Measurements from ENCODE around the gene BAG5.

Gene BAG5

DNA sequence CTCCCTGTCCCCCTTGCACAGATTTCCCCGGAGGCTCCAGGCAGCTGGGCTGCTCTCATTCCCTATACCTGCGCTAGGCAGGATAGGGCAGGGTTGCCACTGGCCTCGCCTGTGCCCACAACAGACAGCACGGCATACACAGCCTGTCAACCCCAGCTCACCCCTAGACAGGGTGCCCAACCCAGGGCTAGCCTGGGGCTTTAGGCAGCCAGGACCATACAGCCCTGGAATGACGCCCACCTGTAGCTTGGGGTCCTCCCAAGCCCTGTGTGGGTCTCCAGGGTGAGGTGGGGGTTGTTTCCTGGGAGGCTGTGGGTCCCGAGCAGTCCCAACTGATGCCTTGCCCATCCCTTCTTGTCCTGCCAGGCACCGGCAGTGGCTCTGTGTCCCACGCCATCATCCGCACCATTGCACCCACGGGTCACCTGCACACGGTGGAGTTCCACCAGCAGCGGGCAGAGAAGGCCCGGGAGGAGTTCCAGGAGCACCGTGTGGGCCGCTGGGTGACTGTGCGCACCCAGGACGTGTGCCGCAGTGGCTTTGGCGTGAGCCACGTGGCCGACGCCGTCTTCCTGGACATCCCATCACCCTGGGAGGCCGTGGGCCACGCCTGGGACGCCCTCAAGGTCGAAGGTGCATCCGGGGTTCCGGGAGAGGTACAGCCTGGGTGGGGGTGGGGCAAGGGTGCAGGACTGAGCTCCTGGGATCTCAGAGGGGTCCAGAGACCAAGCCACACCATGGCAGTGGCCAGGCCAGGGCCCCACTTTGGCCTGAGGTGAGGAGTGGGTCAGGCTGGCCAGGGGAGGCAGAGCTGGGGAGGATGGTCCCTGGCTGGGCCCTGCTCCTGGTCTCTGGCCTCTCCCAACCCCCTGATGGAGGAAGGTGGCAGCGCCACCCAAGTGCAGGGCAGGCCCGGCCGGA is 30.0 kb downstream of the BAG5 start:
- Histone ChIP-seq H3K9me2 (replicated peaks; ENCODE audit: low read depth, low read length) (no peaks in the 10 kb centered on the region), H3K27me3 (ENCODE audit: insufficient read depth, low read length, poor library complexity, severe bottlenecking) (no peaks in the 10 kb centered on the region), H3K4me2 (ENCODE audit: low read depth, low read length, poor library complexity, severe bottlenecking) (no peak overlapping the region), H3K79me2 (ENCODE audit: insufficient read depth, low read length) (peaks cover 31% of the 10 kb centered on the region; the same call in 1 of the 2 replicates), H3K9me3 (ENCODE audit: insufficient read depth, low read depth, low read length) (no peaks in the 10 kb centered on the region), H4K20me1 (ENCODE audit: insufficient read depth, low read length, poor library complexity, severe bottlenecking) (peaks cover 11% of the 10 kb centered on the region), H3K36me3 (ENCODE audit: insufficient read depth, low read length) (no peaks in the 10 kb centered on the region), H3F3A (ENCODE audit: low read depth) (no peaks in the 10 kb centered on the region), H3K4me1 (ENCODE audit: insufficient read depth, low read length, poor library complexity, severe bottlenecking) (peaks cover 13% of the 10 kb centered on the region), H3K9ac (ENCODE audit: low read depth, low read length, poor library complexity, severe bottlenecking) (no peak overlapping the region), H3K4me3 (ENCODE audit: low read length, poor library complexity, severe bottlenecking) (no peak overlapping the region), H2AFZ (ENCODE audit: low read length) (no peak overlapping the region)
- TF ChIP-seq CTCF (conservative IDR thresholded peaks at IDR 0.05; ENCODE audit: low read length): no peak
- TF ChIP-seq EZH2phosphoT487 (IDR thresholded peaks at IDR 0.05; ENCODE audit: borderline replicate concordance): no peak

DNA sequence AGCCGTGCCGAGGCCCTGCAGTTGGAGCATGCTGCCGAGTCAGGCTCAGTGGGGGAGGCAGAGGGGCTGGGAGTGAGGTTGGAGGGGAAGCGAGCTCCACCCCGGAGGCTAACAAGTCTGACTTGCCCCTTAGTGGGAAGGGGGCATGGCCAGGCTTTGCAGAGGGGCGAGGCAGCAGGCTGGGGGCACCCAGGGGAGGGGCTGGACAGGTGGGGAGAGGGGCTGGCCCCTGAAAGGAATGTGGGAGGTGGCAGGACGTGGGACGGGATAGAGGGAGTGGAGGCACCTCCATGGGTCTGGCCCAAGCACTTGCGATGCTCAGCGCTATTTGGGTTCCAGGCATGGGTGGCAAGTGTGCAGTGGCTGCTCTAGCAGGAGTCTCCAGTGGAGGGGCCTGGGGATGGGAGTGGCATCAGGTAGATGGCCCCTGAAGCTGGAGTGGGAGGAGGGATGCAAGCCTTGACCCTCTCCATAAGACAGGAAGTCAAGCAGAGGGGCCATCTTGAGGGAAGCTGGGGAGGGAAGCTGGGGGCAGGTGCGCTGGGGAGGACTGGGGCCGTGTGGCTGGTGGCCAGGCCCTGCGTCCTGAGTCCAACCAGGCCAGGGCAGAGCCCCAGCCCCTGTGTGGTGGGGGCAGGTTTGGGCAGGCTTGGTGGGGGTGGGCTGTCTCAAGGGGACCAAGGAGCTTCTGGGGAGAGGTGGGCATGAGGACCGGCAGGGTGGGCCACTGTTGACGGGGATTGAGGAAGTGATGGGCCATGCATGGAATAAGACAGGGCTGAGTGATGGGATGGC is 30.8 kb downstream of the BAG5 start:
- H4K20me1 ChIP-seq (ENCODE audit: insufficient read depth, low read length, poor library complexity, severe bottlenecking): peaks cover 11% of the 10 kb centered on the region
- no peak overlapping the region for H3K9ac ChIP-seq (ENCODE audit: low read depth, low read length, poor library complexity, severe bottlenecking)

DNA sequence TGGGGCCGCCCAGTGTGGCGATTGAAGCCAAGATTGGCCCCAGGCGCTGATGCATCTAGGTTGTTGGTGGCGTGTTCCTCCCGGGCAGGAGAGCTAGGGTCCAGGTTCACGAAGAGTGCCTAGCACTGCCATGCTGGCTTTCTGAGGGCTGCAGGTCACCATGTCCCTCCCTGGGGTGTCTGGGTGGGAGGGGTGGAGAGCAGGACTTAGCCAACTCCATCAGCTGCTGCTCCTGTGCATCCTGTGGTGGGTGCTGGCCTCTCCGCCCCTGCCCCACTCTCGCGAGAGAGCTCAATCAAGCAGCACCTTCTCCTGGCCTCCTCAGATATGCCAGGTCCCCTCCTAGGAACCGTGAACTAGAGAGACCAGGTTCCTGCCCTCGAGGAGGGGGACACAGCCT is 31.6 kb downstream of the BAG5 start:
- Histone ChIP-seq H3K36me3 (ENCODE audit: insufficient read depth, low read length) (no peaks in the 10 kb centered on the region), H3K9ac (ENCODE audit: low read depth, low read length, poor library complexity, severe bottlenecking) (no peak overlapping the region), H3K27me3 (ENCODE audit: insufficient read depth, low read length, poor library complexity, severe bottlenecking) (no peaks in the 10 kb centered on the region), H3K4me2 (ENCODE audit: low read depth, low read length, poor library complexity, severe bottlenecking) (peak overlapping the region; percentile 97), H3K9me2 (replicated peaks; ENCODE audit: low read depth, low read length) (no peaks in the 10 kb centered on the region), H3K9me3 (ENCODE audit: insufficient read depth, low read depth, low read length) (no peaks in the 10 kb centered on the region), H3K79me2 (ENCODE audit: insufficient read depth, low read length) (peaks cover 31% of the 10 kb centered on the region; the same call in 1 of the 2 replicates), H3F3A (ENCODE audit: low read depth) (no peaks in the 10 kb centered on the region), H3K4me3 (ENCODE audit: low read length, poor library complexity, severe bottlenecking) (peak overlapping the region; percentile 90), H3K4me1 (ENCODE audit: insufficient read depth, low read length, poor library complexity, severe bottlenecking) (peaks cover 13% of the 10 kb centered on the region), H2AFZ (ENCODE audit: low read length) (no peak overlapping the region), H4K20me1 (ENCODE audit: insufficient read depth, low read length, poor library complexity, severe bottlenecking) (peaks cover 11% of the 10 kb centered on the region)
- TF ChIP-seq CTCF (conservative IDR thresholded peaks at IDR 0.05; ENCODE audit: low read length) (no peak), EZH2phosphoT487 (IDR thresholded peaks at IDR 0.05; ENCODE audit: borderline replicate concordance) (no peak)

More for the DNA sequence above, 30.8 kb downstream of the BAG5 start:
- Histone ChIP-seq H3K79me2 (ENCODE audit: insufficient read depth, low read length) (peaks cover 31% of the 10 kb centered on the region; the same call in 1 of the 2 replicates), H3F3A (ENCODE audit: low read depth) (no peaks in the 10 kb centered on the region), H3K9me2 (replicated peaks; ENCODE audit: low read depth, low read length) (no peaks in the 10 kb centered on the region), H2AFZ (ENCODE audit: low read length) (no peak overlapping the region), H3K4me2 (ENCODE audit: low read depth, low read length, poor library complexity, severe bottlenecking) (peak overlapping the region; percentile 97), H3K36me3 (ENCODE audit: insufficient read depth, low read length) (no peaks in the 10 kb centered on the region), H3K9me3 (ENCODE audit: insufficient read depth, low read depth, low read length) (no peaks in the 10 kb centered on the region), H3K4me1 (ENCODE audit: insufficient read depth, low read length, poor library complexity, severe bottlenecking) (peaks cover 13% of the 10 kb centered on the region), H3K27me3 (ENCODE audit: insufficient read depth, low read length, poor library complexity, severe bottlenecking) (no peaks in the 10 kb centered on the region), H3K4me3 (ENCODE audit: low read length, poor library complexity, severe bottlenecking) (no peak overlapping the region)
- TF ChIP-seq EZH2phosphoT487 (IDR thresholded peaks at IDR 0.05; ENCODE audit: borderline replicate concordance) (no peak), CTCF (conservative IDR thresholded peaks at IDR 0.05; ENCODE audit: low read length) (no peak)

Measured in Loucy (cell line).